Activated CD4-positive, alpha-beta T cell treated with anti-CD3 and anti-CD28 coated beads for 4 hours (primary cell): ENCODE results near the gene RHOBTB1.

Experiments used
- DNase-seq, 2 donors: peaks; one replicate each; pipeline ENCODE4 v3.0.0-alpha.2; 2020

Gene RHOBTB1

DNA sequence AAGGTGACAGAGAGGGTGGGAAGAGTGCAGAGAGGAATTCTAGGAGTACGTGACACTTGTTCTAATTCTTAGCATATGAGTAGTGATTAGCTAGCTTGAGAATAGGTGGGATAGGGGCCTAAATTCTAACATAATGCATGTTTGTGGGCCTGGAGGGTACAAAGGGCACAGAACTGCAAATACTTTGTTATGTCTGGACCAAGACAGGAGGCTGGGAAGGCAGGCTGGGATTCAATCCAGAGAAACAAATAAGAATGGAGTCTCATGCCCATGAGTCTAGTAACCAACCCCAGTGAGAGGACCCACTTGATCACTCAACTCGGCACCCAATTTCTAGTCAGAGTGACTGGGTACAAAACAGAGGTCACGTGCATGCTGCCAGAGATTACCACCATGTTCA lies 40.9 kb downstream of the RHOBTB1 start:
- DNase-seq, result no peak

DNA sequence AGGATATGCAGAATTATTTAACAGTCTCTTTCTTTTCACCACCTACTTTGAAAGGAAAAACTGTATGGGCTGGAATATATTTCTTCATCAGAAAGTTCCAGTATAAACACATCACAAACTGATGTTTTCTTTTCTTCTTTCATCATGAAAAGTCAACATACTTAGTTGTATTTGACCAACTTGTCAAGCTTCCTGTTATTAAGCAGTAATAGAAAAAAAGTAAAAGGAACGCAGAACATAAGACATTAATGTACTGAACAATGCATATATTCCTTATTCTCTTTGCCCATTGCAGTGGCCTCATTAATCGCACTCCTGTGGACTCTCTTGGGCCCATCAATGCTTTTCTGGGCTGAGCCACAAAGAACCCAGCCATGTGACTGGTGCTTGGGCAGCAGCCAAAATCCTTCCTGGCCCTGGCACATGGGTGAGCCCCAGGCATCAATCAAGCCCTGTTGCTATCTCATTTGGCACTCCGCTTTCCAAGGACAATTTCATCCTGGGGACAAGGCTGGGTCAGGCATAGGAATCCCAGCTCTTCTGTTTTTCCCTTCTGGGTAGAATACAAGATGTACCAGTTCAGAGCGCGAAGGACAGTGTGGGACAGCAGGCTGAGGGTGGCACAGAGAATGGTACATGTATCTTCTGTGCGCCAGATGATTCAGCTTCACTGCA lies 42.3 kb downstream of the RHOBTB1 start:
- no peak for DNase-seq

DNA sequence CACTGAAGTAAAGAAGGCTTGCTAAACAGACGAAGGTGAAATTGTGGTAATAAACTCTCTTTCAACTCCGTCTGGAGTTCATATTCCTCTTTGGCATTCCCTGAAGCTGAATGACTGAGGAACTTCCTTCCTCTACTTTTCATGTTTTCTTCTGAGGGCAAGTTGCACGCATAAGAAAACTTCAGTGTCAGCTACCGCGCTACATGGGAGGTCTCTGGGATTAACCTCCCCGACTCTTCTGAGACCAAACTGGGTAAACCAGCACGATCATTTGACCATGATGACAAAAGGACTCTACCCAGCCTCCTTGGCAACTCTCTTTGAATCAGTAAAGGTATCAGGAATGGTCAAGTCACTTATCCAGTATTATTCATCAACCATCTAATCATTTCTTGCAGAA lies 44.7 kb downstream of the RHOBTB1 start:
- no peak for DNase-seq

DNA sequence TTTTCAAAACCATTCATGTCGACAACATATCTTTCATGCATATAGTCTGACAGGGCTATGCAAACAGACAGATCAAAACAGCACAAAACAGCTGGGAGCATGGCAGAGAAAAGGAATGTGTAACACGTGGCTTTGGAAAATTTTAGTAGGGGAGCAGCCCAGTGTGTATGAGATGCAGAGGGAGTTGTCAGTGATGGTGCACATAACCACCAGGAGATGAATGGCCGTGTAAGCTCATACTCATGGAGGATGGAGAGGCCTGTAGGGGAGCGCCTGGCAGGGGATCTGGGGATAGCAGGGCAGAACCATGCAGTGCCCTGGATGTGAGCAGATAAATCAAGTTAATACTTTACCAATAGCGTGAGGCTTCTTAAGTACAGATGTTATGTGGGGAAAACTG lies 45.7 kb downstream of the RHOBTB1 start:
- DNase-seq, result no peak

DNA sequence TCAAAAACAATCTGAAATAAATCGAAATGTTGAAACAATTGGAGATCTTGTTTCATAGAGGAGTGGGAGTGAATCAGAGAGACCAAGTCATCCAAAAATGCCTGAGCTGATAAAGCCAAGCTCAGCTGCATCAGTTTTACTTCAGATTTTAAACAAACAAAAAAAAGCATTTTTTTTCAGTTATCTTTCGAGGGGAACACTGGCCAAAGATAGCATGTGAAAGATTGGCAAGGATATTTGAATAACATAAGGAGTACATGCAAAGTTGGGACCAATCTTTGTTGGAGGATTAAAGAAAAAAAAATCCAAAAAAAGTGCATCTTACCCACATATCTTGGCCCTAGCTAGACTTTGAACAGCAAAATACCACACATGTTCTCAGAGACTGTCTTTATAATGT lies 47.2 kb downstream of the RHOBTB1 start:
- DNase-seq, result no peak

DNA sequence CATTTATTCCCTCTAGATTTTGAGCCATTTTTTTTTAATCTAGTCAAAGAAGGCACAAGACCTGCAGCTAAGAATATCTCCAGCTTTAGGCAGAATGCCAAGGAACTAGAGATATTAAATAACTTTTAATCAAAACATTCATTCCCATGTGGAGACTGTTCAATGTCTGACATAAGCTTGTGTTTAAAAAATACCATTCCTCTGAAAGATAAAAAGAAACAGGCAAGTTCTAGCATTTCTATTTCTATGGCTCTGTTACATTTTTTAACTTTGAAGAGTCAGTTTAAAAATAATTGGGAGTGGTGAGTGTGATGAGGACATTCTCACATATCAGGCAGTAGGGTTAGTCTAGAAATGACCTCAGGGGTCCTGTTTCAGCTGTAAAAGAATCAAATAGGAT lies 48.0 kb downstream of the RHOBTB1 start:
- no peak for DNase-seq

DNA sequence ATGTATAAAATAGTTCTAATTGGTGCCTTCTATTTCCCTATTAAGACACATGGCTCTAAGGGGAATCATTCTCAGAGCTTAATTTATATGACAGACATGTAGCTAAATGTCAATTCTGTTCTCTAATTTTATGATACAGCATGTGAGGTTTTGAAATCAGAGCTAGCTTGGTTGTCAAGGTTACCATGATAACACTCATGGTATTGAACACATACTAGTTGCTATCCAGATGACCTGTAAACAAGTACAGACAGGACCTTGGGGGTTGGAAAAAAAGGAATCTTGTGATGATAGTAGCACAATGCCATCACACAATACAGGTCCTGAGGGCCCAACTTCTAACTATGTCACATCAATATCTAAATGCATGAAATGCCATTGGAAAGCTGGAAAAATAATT lies 49.2 kb downstream of the RHOBTB1 start:
- DNase-seq, result no peak

DNA sequence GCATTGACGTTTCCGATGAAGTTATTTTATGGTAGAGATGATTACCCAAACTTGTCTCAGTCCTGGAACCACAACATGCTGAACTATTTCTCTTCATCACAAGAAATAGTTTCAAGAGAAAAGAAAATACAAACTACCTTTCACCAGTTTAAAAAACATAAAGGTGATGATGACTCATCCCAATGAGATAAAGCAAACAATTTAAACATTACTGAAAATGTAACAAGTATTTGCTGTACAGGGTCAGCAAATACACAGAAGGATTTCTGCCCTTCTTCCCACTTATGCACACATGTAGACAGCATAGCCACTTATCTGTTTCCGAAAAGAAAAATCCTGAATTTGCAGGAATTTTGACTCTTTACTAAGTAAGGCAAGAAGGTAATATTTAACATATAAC lies 50.8 kb downstream of the RHOBTB1 start:
- DNase-seq, result no peak

DNA sequence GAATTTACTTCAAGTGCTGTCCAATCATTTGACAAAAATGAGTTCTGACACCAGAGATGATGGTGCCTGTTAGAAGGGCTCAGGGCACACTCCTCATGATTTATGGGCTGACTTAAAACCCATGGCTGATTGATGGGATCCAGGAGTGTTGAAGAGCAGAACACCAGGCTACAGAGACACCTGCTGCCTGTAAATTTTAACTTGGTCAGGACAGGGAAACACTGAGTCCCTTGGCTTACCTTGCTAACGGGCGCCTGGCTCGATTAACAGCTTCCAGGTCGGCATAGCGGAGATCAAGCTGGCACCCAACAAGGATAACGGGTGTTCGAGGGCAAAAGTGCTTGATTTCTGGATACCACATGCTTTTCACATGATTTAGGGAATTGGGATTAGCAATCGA lies 51.4 kb downstream of the RHOBTB1 start:
- no peak for DNase-seq

DNA sequence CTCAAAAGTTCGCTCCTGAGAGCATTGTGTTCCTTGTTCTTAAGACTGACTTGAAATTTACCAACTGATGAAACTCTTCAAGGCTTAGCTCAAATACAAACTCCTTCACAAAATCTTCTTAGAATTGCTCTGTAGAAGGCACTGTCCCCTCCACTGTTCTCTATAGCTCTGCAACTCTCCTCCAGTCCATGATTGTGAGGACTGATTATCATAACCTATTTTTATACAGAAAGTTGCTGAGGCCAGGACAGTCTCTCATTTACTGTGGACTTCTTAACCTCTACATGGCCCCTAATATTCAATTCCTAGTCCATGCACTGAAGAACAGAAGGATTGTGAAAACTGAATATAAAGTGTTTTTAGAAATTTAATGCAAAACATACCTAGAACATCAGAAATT lies 53.2 kb downstream of the RHOBTB1 start:
- DNase-seq, result no peak

DNA sequence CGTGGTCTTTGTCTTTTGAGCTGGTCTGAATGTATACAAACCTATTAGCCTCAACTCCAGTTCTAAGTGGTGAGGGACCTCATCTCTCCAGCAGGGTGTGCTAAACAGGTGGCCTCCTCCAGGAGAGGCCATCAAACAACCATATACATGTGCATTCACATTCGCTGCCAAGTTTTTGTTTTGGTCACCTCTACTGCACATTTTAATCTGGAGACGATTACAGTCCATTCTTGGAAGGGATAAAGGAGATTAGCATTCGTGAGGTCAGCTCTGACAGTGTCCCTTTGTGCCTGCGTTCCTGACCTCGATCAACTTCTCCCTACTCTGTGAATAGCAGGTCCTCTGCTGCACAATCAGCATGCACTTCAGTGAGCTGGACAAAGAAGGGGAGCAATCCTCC lies 60.8 kb downstream of the RHOBTB1 start:
- no peak for DNase-seq

DNA sequence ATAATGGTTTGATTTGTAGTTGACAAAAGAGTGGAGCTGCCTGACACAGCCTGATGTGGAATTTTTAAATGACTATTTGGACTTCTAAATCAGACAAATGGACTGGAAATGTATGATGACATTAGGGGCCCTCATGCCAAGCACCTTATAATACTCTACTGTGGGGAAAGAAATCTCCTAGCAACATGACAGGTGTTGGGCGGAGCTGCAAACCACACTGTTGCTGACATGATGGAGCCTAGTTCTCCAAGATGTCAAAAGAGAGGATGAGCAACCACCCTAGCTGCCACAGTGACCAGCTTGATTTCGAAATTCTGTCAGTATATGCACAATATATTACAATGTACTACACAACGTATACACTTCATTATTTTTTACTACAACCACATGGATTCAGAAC lies 65.8 kb downstream of the RHOBTB1 start:
- DNase-seq, result no peak

DNA sequence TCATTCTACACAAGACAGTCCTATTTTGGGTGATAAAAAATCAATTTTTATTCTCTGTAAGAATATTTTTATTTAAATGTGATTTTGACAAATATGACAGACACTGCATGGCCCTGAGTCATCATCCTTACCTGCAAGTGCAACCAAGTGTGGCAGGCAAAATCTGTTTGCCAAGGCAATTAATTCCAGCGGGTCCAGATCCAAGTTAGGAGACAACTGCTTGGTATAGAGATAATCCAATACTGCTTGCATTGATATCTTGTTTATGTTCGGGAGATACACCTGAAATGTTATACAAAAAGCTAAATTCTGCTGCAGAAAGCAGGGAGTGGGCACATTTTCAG lies 66.2 kb downstream of the RHOBTB1 start:
- no peak for DNase-seq

DNA sequence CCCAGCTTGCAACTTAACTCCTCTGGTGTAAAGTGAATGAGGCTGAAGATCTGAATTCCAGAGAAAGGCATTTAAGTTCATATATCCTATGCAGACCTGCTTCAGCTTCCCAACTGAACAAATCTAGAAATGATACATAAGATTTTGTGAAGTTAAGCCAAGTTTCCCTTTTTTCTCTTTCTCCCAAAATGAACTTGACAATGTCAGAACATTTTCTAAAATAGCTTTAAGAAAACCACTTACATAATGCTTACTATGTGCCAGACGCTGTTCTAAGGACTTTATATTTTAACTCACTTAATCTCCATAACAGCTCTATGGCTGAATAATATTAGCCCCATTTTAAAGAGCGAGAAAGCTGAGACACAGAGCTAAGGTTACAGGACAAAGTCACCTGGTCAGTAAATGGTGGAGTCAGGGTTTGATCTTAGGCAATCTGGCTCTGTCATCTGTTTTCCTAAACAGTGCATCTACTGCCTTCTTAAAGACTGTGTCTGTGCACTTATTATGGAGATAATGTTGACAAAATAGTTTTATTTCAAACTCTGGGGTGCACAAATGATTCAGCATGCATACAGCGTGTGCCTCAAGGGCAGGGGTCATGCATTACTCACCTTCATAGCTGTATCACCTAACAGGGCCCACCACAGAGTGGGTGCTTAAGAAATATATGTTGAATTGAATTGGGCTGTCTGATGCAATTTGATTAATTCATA lies 66.8 kb downstream of the RHOBTB1 start:
- DNase-seq, result no peak

DNA sequence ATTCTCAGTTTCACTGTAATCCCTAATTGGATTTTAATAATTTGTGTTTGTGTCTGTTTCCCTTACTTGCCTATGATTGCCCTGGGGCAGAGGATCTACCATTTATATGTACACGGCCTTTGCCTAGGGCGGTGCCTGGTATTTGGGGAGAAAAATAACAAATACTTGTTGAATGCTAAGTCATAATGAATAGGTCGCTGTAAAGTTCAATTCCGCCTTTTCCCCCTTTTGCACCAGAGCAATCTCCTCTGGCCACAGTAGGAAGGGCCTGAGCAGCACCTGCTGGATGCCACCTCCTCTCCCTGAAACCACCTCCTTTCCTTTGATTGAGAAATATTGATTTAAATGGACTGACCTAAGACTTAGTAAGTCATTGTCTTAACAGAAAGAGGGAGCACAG lies 70.2 kb downstream of the RHOBTB1 start:
- DNase-seq, result no peak

DNA sequence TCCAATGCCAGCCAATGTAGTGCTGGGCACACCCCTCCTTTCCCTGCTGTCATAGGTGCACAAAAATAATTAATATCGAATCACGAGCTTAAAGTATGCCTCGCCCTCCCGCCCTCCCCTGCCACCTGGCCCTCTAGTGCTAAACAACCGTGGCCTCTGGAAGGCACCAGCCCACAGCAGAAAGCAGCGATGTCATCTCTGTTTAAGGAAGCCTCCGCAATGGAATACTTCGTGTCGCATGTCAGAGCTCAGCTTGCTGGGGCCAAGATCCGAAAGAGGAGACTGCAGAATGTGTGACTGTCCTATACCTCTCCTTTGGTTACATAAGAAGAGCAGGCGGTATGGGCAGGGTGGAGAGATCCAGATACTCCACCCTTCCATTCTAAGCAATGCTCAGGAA lies 71.5 kb downstream of the RHOBTB1 start:
- DNase-seq, result no peak

DNA sequence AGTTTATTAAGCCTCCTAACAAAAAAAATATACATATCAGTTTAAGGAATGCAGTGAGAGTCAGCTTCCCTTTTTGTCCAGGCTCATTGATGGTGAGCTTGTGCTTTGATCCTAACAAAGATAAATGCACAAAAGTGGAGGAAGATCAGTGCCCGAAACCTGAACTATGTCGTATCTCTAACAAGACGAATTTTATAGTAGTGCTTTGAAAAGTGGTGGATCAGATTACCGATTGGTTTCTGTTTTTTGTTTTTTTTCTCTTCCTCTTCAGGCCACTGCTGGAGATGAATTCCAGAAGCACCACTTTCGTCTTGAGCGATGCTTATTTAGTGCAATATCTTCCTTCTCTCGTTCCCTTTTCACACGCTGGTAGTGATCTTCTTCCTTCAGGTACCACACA lies 72.8 kb downstream of the RHOBTB1 start:
- DNase-seq, result no peak

DNA sequence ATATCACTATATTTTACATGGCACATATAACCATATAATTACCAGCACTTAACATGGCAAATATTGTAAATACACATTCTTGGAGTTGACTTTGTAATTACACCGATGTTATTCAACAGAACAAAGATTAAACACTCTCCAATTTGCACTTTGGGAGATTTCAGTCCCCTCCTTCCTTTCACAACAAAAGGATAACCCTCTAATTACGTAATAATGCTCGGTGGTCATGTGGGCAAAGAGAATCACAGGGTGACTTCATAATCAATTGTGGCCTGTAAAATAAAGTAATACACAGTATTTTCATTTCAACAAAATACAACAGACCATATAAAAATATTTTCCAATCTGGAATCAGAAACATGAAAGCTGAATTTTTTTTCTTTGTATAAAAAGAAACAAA lies 73.2 kb downstream of the RHOBTB1 start:
- no peak for DNase-seq

DNA sequence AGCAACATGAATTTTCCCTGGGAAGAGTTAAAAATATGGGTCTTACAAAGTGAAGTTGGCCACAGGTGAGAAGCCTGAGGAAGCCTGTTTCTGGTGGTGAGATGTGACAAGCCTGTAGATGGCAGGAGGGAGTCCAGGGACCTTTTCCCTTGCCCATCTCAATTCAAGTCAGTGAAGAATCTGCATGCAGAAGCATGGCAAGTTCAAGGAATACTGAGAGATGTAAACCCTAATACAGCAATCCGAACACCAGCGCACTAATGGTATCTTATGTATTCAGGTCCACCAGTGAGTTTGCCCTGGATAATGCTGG lies 73.6 kb downstream of the RHOBTB1 start:
- no peak for DNase-seq

DNA sequence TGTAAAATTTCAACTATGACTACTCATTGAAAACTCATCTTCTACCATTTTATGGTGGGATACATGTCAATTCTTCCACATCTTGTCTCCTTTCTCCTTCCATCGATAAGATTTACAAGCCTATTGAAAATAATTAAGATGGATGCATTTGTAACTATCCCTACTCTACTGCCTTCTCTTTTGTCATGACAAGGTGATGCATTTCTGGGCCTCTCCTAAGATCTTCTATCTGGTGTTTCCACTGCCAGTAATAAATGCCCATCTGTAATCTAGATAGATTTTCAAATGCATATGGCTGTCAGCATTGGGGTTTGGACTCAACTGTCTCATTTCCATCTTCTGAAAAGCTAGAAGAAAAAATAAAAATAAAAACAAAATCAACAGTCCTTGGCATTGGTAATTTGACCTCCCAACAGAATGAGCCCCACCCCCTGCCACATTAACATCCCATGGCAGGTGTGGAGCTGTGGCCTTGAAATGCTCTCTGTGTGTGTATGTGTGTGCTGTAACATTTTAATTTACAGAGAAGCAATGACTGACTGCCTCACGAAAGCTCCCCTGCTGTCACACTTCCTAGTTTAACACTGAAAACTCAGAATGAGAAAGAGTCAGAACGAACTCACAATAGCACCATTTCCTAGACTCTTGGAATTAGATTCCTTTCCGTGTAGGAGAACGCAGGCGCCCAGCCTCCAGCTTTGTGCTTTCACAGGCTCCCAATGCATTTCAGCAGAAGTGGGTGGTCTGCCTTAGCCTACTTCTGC lies 74.2 kb downstream of the RHOBTB1 start:
- no peak for DNase-seq

DNA sequence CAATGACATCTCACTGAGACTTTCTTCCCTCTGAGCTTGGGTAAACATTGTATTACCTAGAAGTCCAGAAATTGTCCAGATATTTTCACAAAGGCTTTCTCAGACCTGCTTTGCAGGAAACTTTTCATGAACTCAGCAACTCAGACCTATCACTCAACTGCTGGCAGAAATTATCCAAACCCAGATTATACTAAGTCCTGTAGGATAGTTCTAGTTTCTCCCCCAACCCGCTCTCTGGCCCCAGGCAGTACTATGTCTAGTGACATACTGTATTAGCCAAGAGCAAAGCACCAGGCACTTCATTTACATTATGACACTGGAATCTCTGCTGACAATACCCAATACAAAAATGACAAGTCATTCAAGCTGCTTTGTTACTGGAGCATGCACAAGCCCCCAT lies 75.0 kb downstream of the RHOBTB1 start:
- DNase-seq, result no peak

DNA sequence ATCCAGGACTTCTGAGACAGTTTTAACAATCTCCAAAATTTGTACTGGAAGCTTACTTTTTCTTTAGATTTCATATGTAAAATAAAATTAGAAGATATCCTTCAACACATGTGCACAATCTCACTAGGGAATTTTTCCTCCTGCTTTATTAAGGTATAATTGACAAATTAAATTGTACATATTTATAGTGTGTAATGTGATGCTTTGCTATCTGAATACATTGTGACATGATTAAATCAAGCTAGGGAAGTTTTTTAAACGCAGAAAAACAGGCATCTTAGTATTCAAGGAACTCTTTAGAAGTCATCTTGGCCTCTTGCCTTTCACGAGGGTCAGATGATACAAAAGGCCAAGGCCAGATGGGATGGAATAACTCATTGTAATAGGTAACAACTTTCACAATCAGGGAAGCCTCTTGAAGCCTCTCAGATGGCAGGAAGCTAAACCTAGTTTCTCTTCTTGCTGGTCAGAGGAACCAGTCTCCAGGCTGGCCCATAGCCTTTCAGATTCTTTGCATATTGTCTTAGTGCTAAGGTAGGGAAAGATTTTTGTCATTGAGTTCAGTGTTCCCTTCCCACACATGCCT lies 78.7 kb downstream of the RHOBTB1 start:
- DNase-seq, result no peak

DNA sequence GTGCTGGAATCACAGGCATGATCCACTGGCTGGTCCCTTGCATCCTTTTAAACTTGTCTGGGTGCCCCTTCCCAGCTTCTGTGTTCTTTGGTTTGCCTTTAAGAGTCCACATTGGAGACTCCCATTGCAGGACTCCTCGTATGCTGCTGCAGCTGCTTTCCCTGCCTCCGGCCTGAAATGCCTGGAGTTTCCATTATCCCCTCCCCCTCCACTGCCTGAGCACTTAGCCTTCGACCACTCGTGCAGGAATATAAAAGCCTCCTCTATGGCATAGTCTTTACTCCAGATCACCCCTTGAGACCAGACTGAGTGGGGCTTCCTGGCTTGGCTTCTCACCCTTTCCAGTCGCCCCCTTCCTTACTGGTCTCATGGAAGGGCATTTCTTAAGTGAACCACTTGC lies 80.2 kb downstream of the RHOBTB1 start:
- DNase-seq, result no peak

DNA sequence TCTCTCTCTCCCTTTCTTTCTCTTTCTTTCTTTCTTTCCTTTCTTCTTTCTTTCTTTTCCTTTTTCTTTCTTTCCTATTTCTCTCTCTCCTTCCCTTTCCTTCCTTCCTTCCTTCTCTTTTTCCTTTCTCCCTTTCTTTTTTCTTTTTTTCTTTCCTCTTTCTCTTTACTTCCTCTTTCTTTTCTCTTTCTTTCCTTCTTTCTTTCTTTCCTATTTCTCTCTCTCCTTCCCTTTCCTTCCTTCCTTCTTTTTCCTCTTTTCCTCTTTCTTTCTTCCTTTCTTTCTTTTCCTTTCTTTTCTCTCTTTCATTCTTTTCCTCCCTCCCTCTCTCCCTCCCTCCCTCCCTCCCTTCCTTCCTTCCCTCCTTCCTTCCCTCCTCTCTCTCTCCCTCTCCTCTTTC lies 81.5 kb downstream of the RHOBTB1 start:
- no peak for DNase-seq
